DMS53 (cell line): ENCODE data around the gene ACP2.

ENCODE experiments used
- DNase-seq: peaks from one replicate; lab custom pipeline; 2025; lab: John Stamatoyannopoulos, UW

Gene ACP2

GRCh38 chr11:47268448-47269001 is 19.9 kb upstream of the ACP2 start:
- peak; percentile 58 for DNase-seq

- DNase-seq: no peak
Observed at GRCh38 chr11:47267876-47268275, 19.3 kb upstream of the ACP2 start.

DNA sequence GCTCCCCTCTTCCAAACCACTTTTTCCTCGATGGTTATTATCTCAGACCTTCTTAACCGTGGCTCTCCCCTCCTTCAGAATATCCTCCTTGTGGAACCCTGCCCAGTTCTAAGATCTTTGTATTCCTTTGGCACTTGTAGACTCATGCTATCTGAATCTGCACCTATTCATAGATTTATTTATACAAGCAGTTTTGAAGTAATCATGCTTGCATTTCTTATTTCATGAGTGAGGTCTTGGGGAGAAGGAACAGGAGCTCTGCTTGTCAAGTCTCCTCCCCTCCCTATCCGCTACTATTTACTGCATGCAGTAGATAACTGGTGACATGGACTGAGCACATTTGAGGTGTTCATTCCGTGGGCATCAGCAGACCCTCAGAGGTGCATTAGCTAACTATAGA is 15.9 kb upstream of the ACP2 start:
- no peak for DNase-seq

DNA sequence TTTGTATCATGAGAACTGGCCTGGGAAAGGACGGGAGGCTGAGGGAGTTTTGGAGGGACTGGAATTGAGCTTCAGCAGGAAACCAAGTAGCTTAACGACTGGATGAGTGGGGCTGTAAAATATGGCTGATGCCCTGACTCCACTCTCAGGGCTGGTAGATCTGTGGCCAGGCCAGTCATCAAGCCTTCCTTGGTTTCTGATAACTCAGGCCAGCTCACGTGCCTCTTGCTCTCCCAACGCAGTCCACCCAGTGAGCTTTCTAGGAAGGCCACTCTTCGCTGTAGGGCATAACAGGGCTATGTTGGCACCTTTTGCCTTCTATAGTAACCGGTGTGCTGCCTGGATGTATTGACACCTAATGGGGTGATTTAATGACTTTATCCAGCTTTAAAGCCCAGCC is 15.5 kb upstream of the ACP2 start:
- DNase-seq: no peak

GRCh38 chr11:47261291-47261800 is 12.7 kb upstream of the ACP2 start:
- DNase-seq: no peak

DNA sequence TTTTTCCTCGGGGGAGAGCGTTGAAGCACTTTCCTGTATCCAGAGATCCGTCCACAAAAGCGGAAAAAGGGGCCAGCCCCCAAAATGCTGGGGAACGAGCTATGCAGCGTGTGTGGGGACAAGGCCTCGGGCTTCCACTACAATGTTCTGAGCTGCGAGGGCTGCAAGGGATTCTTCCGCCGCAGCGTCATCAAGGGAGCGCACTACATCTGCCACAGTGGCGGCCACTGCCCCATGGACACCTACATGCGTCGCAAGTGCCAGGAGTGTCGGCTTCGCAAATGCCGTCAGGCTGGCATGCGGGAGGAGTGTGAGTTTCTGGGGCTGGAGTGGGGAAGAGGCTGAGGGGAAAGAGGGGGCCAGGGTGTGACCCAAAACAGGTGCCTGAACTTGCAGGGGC is 11.8 kb upstream of the ACP2 start:
- DNase-seq: no peak

DNA sequence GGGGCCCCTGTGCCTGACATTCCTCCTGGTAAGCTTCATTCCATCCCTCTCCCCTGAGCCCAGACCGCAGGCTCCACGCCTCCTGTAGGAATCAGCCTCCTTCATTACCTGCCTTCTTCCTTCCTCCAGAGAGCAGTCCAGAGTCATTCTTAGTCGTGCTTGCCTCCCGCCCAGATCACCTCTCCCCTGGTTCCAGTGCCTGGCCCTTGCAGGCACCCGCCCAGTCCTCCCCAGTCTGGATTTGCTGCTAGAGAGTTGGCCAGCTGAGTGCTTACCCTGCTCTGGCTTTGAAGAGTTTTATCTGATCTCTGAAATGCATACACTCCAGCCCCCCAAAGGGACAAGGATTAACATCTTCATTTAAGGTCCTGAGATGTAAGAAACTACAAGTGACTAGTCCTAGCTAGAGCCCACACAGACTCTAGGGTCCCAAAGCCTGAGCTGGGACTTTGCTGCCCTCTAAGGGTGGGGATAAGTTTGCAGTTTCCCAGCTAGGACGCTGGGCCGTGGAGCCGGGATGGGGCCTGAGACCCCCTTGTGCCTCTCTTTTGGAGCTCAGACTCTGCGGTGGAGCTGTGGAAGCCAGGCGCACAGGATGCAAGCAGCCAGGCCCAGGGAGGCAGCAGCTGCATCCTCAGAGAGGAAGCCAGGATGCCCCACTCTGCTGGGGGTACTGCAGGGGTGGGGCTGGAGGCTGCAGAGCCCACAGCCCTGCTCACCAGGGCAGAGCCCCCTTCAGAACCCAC is 10.8 kb upstream of the ACP2 start:
- DNase-seq: peak; percentile 44

GRCh38 chr11:47258317-47258902 is 9.8 kb upstream of the ACP2 start:
- no peak for DNase-seq

DNA sequence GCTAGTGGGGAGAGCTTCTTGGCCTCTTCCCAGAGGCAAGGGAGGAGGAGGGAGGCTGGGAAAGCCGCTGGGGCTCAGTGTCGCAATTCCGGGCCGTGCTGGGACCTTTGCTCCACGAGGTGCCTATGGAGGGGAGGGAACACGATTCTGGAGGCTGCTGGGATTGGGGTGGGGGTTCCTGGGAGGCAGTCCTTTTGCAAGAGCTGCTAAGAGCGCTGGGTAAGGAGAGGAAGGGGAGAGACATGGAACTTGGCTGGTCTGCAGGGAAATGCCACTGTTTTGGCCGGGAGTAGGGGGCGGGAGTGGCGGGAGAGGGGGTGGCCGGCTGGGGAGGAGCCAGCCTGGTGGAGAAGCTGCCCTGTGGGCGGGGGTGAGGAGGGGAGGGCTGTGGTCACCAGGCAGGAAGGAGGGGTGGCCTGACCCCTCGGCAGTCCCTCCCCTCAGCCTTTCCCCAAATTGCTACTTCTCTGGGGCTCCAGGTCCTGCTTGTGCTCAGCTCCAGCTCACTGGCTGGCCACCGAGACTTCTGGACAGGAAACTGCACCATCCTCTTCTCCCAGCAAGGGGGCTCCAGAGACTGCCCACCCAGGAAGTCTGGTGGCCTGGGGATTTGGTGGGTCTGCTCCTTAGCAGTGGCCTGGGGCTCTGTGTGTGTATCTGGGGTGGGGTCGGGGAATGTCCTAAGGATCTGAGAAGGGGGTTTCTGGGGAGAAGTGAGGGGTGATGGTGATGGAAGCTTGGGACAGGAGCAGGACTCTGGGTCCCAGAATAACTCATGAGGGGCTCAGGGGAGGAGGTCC is 9.1 kb upstream of the ACP2 start, which contains the start of gene NR1H3:
TSS of gene NR1H3 (plus strand) at position 480 of the 800 bp plus-strand sequence. CDS start 1,221 bp downstream, outside the sequence.
- DNase-seq: peak; percentile 8

GRCh38 chr11:47257177-47257516 is 8.5 kb upstream of the ACP2 start:
- DNase-seq: no peak

DNA sequence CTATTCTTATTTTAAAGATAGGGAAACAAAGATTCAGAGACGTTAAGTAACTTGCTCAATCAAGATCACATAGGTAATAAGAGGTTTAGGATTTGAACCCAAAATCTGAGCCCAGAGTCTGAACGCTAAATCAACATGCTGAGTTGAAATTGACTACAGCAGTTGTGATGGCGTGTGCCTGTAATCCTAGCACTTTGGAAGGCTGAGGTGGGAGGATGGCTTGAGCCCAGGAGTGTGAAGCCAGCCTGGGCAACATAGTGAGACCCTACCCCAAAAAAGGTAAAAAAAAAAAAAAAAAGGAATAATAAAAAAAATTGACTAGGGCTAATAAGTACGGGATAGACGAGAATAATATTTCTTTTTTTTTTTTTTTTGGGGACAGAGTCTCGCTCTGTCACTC is 7.8 kb upstream of the ACP2 start:
- DNase-seq: no peak

DNA sequence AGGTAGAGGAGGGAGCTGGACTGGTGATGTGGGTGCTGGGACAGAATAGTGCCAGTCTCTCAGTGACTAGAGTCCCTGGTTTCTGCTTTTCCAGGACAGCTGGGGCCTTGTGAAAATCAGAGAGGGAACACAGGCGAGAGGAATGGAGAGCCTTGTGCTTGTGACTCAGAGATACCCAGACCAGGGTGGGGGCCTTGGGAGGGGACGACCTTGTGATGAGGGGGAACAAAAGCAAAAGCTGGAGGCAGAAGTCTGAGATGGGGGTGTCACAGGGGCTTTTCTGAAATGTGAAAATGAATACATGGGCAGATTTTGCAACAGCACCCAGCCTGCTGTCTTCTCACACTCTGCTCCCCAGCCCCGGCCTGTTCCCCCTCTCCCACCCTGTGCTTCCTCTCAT is 5.8 kb upstream of the ACP2 start:
- DNase-seq: no peak

DNA sequence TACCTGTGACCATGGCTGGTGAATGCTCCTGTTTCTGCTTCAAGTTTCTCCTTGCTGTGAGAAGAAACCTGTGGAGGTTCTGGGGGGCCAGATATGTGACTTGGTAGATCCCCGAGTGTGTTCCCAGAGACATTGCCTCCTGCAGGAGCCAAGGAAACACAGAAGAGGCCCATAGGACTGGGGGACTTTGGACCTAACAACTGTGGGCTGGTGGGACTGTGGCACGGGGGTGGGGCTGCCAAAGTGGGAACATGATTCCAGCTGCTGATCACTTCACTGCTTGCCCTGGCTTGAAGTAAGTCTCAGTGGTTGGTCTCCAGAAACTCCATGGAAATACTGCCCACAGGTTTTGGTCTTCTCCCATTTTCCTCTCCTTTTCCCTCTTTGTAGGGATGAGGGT is 5.0 kb upstream of the ACP2 start:
- DNase-seq: no peak

- no peak for DNase-seq
Observed at GRCh38 chr11:47251751-47252150, 3.1 kb upstream of the ACP2 start.

DNA sequence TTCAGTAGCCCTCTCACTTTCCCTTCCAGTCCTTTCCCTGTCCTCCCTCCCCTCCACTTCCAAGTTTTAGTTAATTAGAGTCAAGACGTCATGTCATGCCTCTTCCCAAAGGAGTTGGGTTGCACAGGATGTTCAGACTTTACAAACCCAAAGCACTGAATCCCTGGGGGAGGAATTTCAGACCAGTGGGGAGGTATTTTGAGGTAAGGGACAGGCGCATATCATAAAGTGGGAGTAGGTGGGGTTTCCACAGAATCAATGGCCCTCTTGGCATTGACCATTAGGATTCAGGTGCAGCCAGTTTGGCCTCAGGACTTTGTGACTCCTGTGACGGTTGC is 733 bp upstream of the ACP2 start:
- DNase-seq: no peak

DNA sequence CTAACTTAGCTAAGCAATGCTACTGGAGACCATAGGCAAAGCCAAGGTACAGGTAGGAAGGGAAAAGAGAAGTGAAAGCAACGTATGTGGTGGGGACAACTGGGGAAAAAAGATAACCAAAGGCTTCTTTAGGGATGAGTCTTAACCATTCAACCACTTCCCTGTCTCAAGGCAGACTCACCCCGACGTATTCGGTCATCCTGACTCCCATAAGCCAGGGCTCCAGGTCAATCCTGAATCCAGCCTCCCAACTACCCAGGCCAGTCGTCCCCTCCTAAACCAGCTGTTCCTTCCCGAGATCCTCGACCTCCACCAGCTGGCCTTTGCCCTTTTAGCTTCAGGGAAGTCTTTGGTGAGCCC is 330 bp downstream of the ACP2 start:
- DNase-seq: no peak

- no peak for DNase-seq
Observed at GRCh38 chr11:47247502-47247901, 1.1 kb downstream of the ACP2 start.

DNA sequence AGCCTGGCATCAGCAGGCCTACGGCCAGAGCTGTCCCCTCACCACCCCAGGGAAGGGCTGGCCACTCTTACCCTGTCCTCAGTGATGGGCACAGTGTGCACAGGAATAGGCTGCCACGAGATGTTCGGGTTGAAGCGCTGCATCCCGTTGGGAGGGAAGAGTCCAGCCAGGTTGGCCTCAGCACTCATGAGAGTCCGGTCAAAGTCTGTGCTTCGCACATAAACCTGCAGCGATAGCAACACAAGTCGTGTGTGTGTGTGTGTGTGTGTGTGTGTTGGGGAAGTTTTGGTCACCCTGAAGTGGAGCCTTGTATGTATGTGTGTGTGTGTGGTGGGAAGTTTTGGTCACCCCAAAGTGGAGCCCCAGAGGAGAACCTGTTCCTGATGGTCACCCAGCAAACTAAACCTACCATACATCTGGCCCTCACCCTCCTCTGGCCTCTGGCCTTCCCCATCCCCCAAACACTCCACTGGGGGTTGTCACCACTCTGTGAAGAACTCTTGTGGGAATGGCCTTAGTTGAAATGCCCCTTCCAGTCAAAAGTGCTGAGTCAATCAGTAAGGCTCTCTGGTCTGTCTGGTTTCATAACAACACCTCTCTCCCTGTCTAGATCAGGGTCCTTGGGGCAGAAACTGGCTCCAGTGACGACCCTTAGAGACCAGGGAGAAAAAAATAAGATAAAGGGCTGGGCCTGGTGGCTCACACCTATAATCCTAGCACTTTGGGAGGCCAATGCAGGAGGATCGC is 2.8 kb downstream of the ACP2 start:
- no peak for DNase-seq

- no peak for DNase-seq
Observed at GRCh38 chr11:47244448-47245350, 3.9 kb downstream of the ACP2 start.

DNA sequence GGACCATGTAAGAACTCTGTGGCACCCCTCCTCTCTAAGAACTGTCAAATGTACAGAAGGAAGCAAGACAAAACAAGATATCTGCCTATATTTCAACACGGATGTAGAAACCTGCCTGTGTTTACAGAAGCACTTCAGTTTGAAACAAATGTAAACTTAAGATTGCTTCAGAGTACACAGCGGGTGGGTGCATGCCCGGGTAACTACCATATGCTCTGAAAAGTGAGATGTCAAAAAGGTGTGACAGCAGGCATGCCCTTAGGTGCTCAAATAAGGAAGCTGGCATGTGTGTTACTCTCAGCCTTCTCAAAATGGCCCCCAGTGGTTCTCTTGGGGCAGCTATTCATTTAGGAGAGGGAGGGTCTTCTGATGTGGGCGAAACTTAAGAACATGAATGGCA is 5.2 kb downstream of the ACP2 start:
- peak; percentile 68 for DNase-seq

DNA sequence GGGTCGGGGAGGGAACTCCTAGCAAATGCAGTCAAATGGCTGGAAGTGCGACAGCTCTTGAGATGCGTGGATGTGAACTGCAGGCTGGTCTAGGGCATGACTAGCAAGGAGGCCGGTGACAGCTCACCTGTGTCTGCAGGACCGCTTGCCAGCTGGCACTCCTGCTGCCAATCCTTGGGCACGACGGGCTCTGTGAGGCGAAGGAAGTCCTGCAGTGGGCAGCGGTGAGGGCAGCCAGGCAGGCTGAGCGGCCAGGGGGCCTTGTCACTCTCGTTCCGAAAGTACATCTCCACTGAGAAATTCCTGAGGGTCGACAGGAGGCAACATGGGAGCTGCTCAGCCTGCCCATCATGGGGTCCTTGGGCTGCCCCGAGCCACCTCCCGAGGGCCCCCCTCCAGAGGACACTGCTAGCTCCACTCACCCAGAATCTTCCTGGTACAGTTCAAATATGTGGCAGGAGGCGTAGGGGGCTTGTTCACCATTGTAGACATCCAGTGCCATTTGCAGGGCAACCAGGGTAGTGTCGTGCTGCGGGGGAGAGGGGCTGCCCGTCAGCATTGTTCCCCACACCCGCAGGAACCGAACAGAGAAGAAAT is 5.9 kb downstream of the ACP2 start:
- DNase-seq: no peak
